GM21619 (cell line): ENCODE results near the gene SLC49A4.

Experiments used
- ATAC-seq: cut with Tn5 transposase; IDR thresholded peaks from one replicate; pipeline ENCODE4 v1.9.1; 2021; ENCODE audit not compliant: unreplicated experiment

SLC49A4 gene

GRCh38 chr3:122898298-122898697 is 103.4 kb downstream of the SLC49A4 start:
- ATAC-seq = no peak

DNA sequence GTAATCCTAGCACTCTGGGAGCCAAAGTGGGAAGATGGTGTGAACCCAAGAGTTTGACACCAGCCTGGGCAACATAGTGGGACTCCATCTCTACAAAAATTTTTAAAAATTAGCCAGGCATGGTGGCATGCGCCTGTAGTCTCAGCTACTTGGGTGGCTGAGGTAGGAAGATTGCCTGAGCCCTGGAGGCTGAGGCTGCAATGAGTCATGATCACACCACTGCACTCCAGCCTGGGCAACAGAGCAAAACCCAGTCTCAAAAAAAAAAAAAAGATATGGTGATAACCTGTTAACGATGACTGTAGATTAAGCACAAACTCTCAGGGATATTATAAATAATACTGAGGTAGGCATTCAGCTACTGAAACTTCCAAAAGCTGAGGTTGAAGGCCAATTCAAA is 107.5 kb downstream of the SLC49A4 start:
- no peak for ATAC-seq

DNA sequence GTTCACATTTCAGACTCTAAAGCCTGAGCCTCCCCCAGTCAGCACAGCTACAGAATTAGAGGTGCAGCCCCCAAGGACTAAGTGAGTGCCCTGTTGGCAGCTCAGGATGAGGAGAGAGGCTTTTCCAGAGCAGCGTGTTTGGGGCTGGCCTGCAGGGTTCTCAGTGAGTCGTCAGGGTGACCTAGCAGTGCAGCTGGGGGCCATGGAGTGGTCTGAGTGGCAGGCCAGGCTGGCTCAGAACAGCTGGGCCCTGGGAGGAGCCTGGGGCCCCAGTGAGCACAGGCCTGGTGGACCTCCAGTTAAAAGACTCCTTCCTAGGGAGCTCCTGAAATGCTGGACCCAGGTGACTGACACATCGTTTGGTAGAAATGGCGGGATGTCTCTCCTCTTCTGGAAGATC is 108.3 kb downstream of the SLC49A4 start:
- no peak for ATAC-seq

GRCh38 chr3:122907471-122907870 is 112.6 kb downstream of the SLC49A4 start:
- ATAC-seq = no peak

DNA sequence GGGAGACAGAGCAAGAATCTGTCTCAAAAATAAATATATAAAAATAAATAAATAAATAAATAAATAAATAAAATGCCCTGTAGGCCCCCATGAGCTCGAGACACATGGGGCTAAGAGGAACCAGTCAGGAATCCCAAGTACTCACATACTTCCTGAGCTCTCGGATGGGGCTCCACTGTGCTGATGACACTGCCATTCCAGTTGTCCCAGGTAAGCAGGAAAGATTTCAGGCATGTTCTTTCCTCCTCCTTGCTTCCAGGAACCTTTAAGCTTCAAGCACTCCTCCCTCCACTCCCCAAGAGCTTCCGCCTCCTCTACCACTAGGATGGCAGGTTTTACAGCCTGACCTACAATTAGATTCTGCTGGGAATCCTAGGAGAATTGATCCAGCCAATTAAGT is 113.4 kb downstream of the SLC49A4 start:
- no peak for ATAC-seq

GRCh38 chr3:122911901-122912300 is 117.0 kb downstream of the SLC49A4 start:
- no peak for ATAC-seq

DNA sequence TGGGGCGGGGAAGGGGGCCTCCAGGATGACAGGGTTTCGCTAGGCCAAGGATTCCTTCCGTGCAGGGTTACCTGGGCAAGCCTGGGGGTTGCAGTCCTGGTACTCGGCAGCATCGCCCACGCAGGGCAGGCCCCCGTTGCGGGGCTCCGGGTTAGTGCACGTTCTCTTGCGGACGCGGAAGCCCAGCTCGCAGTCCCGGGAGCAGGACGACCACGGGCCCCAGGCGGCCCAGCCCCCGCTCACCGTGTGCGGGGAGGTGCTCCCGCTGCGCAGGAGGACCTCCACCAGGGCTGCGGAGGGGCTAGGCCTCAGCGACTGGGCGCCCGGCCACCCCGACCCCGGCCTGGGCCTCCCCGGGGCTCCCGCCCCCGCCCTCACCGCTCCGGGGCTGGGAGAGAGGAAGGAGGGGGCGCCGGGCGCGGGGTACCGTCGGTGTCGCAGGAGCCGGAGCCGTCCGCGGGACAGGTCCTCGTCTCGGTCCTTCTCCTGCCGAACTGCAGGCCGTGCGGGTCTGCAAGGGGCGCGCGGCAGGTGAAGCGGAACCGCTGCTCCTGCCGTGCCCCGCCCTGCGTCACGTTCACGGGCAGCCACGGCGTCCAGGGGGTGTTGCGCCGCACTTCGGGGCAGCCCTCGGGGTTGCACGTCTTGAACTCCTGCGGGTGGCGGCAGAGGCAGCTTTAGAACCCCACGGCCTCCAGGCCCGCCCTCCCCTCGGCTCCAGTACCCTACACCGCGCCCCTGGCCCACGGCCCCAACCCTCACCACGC is 118.1 kb downstream of the SLC49A4 start:
- ATAC-seq = no peak

DNA sequence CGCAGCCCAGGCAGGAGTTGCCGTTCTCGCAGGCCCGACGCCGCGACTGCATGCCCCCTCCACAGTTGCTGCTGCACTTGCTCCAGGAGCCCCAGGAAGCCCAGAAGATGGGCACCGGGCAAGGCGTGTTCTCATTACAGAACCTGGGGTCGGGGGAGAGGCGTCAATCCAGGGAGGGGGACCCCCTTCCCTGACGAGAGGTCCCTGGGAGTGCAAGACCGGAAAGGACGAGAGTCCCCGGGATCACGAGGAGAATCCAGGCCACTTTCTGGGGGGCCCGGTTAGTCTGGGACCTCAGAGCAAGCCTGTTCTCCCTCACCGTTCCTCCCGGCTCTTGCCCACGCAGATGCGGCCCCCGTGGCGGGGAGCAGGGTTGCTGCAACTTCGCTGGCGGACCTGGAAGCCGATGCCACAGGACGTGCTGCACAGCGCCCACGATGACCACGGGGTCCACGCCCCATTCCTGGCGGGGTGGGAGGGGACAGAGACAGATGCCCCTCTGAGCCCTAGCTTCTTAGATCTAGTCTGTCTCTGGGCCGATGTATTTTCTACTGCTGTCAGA is 118.8 kb downstream of the SLC49A4 start:
- ATAC-seq = no peak

GRCh38 chr3:122915300-122916055 is 120.6 kb downstream of the SLC49A4 start:
- ATAC-seq = no peak

DNA sequence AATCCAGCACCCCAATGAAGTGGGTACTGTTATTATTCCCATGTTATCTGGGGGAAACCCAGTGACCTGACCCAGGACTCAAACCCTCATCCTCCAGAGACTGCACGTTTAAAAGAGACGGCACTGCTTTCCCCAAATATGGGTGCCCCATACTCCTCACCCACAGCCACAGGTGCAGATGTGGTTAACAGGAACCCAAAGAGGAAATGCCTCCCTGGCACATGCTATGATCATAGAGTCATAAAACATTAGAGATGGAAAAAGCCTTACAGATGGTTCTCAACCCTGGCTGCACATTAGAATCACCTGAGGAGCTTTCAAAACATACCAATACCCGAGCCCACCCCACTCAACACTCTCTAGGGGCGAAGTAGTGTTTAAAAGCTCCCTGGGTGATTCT is 121.2 kb downstream of the SLC49A4 start:
- no peak for ATAC-seq

- ATAC-seq = no peak
These were observed 121.7 kb downstream of the SLC49A4 start for GRCh38 chr3:122916580-122916979.

GRCh38 chr3:122917412-122917811 is 122.5 kb downstream of the SLC49A4 start:
- ATAC-seq = no peak

DNA sequence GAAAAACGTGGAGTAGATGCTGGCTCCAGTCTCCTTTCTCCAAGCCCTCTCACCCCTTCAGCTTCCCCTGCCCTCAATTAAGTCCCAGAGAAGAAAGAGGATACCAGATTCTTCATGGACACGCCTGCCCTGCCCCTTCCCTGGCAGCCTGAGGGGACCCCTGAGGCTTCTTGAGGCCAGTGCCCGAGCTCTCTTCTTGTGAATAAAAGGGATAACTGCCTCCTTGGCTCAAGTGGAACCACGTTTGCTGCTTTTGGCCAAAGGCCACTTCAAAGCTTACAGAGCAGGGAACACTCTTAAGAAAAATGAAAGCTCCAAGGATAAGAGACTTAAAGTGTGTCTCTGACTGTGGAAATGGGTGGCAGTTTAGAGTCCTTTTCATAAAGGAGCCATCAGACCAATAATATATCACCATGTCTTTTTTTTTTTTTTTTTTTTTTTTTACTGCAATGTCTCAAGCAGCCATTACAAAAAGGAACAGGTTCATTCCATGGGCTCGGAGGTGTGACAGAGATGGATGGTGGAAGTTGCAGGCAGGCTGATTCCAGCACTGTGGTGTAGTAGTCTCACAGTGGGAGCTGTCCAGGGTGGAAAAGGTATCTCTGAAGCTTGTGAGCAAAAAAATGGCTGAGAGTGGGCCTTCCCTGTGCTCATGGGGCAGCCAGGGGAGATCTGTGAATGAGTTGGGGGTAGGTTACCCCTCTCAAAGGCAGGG is 123.9 kb downstream of the SLC49A4 start:
- ATAC-seq = no peak

DNA sequence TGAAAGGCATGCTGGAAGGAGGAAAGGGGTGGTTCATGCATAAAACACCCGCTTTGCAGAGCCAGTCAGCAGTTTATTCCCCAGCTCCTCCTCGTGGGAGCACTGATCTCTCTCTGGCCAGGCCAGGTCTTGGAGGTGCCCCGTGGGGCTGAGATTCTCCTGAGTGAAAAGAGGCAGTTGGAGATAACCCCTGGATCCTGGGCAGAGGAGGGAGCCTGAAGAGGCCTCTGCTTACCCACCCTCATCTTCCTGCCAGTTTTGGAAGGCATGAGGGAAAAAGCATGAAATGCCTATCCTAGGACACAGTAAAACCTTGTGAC is 124.4 kb downstream of the SLC49A4 start:
- no peak for ATAC-seq

DNA sequence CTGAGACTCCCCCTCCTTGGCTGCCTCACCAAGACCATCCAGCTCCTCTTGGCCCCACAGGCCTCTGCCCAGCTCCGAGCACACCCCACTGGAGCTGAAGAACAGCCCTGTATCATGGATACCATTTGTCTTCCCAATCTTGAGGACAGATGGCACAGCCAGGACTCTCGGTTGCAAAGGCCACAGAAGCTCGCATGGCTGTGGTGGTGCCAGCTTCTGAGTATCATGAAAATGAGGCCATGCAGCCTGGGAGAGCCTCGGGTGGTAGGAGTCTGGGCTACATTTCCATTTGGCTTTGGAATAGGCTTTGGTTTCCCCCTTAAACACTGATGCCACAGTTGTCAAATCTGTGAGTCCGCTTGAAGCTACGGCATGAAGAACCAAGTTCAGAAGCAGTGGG is 126.1 kb downstream of the SLC49A4 start:
- no peak for ATAC-seq

- no peak for ATAC-seq
These were observed 127.2 kb downstream of the SLC49A4 start for GRCh38 chr3:122921791-122922651.

GRCh38 chr3:122923611-122924010 is 128.7 kb downstream of the SLC49A4 start:
- no peak for ATAC-seq

- no peak for ATAC-seq
These were observed 129.2 kb downstream of the SLC49A4 start for GRCh38 chr3:122924056-122924455.

DNA sequence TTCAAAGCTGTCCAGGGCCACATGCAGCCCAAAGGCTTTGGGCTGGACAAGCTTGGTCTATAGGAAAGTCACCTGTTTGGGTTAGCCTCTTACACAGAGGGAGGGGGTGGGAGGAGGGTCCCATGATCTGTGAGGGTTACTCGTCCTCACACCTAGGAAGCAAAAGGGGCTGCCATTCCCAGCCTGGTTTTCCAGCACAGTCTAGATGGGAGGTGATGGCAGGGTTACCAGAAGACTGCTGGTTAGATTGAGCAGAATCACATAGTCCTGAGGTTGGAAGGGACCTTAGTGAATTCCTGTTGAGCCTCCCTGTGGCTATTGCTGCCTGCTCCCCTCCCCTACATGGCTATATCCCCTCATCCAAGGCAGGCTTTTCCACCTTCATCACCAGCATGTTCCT is 130.9 kb downstream of the SLC49A4 start:
- ATAC-seq = no peak

- ATAC-seq = no peak
These were observed 131.5 kb downstream of the SLC49A4 start for GRCh38 chr3:122926322-122926721.

DNA sequence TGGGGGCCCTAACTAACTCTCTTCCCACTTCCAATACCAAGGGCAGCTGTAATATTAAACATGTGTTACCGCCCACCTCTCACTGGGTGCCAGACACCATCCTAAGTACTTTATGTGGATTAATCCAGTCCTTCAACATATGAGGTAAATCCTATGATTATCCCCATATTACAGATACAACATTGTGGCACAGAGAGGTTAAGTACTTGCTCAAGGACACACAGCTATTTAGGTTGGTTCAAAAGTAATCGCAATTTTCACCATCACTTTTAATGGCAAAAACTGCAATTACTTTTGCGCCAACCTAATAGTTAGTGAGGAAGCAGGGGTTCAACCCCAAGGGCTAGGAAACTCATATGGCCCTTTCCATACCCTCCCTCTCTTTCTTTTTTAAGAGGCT is 131.9 kb downstream of the SLC49A4 start:
- no peak for ATAC-seq
